Fibroblast of pulmonary artery (primary cell): ENCODE results near the gene KRTAP4-6.
"Not testable (repeated sequence)": the region's sequence is repeated elsewhere in the genome, so short reads cannot be mapped to it uniquely, and the experiment has no call there.

Source experiments
- DNase-seq: peaks from one replicate; pipeline ENCODE4 v3.0.0-alpha.2; 2010; ENCODE audit warnings: low read depth
- H3K4me3 ChIP-seq: replicated peaks from 2 replicates; pipeline ENCODE4 v1.5.1; 2011; ENCODE audit warnings: low read depth, mild to moderate bottlenecking, control low read depth, low read length, moderate library complexity
- TF ChIP-seq, protein P1 (sequence below): IDR thresholded peaks from 2 replicates; pipeline ENCODE4 v1.5.1; 2011; ENCODE audit warnings: mild to moderate bottlenecking, control low read depth, low read length, inconsistent platforms; ENCODE audit errors: missing control alignments

KRTAP4-6 gene

DNA sequence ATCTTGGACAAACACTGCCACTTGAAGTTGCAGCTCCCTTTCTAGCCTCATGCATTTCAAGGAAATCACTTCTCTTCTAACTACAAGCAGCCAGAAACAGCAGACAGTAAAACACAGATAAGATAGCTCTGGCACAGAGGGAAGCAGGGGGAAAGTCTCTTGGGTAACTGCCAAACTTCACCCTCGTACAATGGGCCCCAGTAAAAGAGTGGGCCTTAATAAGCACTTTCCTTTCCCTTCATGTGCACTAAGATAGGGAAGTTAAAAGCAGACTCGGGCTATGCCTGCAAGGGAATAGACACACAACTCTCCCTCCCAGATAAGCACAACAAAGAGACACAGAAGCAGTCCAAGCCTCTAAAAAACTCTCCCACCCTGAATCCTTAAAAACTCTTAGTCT is 13.5 kb upstream of the KRTAP4-6 start:
- TF ChIP-seq, protein P1, sequence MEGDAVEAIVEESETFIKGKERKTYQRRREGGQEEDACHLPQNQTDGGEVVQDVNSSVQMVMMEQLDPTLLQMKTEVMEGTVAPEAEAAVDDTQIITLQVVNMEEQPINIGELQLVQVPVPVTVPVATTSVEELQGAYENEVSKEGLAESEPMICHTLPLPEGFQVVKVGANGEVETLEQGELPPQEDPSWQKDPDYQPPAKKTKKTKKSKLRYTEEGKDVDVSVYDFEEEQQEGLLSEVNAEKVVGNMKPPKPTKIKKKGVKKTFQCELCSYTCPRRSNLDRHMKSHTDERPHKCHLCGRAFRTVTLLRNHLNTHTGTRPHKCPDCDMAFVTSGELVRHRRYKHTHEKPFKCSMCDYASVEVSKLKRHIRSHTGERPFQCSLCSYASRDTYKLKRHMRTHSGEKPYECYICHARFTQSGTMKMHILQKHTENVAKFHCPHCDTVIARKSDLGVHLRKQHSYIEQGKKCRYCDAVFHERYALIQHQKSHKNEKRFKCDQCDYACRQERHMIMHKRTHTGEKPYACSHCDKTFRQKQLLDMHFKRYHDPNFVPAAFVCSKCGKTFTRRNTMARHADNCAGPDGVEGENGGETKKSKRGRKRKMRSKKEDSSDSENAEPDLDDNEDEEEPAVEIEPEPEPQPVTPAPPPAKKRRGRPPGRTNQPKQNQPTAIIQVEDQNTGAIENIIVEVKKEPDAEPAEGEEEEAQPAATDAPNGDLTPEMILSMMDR, result no peak
- H3K4me3 ChIP-seq, result no peak overlapping the region
- no peak for DNase-seq

DNA sequence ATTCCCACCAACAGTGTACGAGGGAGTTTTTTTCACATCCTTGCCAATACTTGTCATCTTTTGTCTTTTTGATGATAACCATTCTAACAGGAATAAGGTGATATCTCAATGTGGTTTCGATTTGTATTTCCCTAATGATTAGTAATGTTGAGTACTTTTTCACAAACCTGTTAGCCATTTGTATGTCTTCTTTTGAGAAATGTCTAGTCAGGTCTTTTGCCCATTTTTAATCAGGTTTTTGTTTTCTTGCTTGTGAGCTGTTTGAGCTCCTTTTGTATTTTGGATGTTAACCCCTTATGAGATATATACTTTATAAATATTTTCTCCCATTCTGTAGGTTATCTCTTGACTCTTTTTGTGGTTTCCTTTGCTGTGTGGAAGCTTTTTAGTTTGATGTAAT is 11.2 kb upstream of the KRTAP4-6 start:
- DNase-seq, result no peak
- TF ChIP-seq, protein P1, result no peak
- H3K4me3 ChIP-seq, result no peak overlapping the region

DNA sequence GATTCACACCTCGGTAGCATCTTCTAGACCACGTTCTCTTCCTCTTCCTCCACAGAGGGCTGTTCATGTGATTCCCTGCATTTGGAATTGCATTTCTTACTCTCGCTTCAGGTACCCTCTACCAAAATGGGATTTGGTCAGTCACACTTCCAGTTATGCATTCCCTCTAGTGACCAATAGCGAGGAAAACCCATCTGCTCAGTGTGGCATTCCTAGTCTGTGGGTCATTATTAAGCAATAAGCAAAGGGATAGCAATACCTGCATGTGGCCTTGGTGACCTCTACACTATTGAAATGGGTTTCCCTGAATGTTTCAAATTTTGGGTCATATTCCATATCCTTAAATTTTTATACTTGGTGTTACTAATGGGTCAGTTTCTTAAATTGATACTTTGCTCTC is 9.7 kb upstream of the KRTAP4-6 start:
- TF ChIP-seq, protein P1, result no peak
- no peak for DNase-seq
- H3K4me3 ChIP-seq, result no peak overlapping the region

DNA sequence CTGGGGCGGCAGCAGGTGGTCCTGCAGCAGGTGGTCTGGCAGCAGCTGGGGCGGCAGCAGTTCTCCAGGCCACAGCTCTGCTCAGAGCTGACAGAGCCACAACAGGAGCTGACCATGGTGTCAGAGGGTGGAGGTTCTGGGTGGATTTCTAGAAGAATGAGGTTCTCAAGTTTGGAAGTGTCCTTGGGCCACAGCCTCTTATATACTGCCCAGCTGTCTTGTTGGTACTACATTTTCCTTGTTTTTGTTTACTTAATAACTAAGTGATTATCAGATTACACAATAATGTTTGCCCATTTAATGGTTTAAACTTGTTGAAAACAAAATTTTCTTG is 9.3 kb upstream of the KRTAP4-6 start, which contains the start of gene KRTAP4-5:
TSS of gene KRTAP4-5 (minus strand) at position 174 of the 334 bp plus-strand sequence. CDS start at position 116, 58 bp downstream.
- no peak for DNase-seq
- TF ChIP-seq, protein P1, result no peak
- H3K4me3 ChIP-seq, result no peak within 1 kb of the TSS

DNA sequence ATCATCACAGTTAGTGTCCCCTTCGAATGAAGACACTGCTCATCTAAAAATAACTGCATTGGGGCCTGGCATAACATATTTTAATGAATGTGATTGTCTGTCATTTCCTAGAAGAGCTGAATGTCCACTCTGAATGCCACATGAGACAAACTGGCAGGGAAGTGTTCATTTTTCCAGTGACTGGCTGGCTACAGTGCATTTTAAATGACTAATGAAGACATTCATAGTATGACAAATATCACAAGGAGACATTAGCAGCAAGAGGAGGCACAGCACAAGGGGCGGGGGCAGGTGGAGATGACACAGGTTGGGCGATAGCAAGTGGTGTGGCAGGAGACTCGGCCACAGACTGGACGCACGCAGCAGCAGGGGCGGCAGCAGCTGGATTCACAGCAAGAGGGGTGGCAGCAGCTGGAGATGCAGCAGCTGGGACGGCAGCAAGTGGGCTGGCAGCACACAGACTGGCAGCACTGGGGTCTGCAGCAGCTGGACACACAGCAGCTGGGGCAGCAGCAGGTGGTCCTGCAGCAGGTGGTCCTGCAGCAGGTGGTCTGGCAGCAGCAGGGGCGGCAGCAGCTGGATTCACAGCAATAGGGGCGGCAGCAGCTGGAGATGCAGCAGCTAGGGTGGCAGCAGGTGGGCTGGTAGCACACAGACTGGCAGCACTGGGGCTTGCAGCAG is 8.8 kb upstream of the KRTAP4-6 start:
- not testable (repeated sequence) for DNase-seq, H3K4me3 ChIP-seq

DNA sequence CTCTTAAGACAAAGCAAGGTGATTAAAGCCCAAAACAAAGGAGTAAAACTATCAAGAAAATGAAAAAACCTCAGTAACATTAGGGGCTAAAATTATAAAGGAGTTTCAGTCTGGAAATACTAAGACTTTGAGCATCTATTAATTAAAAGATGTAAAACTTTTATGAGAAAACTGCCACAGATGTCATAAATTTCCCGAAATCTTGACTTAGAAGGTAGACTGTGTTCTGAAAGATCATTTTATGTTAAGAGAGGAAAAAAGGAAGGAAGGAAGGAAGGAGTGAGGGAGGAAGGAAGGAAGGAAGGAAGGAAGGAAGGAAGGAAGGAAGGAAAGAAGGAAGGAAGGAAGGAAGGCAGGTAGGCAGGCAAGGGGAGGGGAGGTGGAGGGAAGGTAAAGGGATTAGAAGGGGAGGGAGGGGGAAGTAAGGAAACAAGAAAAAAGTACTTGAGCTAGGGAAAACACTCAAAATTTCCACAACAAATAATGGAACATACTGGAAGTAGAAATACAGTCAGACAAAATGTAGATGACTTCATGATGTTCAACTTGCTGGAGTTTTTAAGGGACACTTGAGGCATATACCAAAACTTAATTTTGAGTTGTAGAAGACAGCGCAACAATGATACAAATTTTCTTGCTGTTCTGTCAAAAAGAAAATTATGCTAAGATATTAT is 7.3 kb upstream of the KRTAP4-6 start:
- H3K4me3 ChIP-seq, result no peak overlapping the region
- TF ChIP-seq, protein P1, result no peak
- no peak for DNase-seq

DNA sequence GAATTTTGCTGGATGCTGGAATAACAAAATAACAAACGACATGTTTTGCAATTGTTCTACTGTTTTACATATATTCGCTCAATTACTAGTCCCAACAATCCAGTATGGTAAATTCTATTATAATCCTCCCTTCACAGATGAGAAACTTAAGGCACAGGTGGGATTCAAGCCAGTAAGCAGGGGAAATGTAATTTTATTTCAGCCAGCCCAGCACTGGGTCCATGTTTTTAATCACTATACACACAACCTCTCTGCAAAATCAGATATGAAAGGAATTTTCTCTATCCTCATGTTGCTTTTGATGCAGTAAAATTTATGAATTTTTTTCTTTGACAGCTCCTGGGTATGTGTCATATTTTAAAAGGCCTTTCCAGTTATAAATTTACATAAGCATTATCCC is 4.9 kb upstream of the KRTAP4-6 start:
- DNase-seq, result no peak
- H3K4me3 ChIP-seq, result no peak overlapping the region
- TF ChIP-seq, protein P1, result no peak
